Transverse colon (tissue), 4 donors: ENCODE measurements around the gene MARCHF3. TPM values are rescaled to one million over a fixed set of nuclear protein-coding genes. Genes with fewer than 3 reads are reported as not detected.

Experiments
- DNase-seq: peaks from one replicate; pipeline ENCODE4 v3.0.0-alpha.2; 2019
- H3K27ac ChIP-seq, 4 donors: fragments of 200-600 bp; sonication (generic); 2 replicates each; pipeline ENCODE4 v1.5.1; 2016 to 2018; ENCODE audit warnings: inconsistent platforms in 4 of 4
- H3K27me3 ChIP-seq: fragments of 200-600 bp; sonication (generic); 2 replicates; pipeline ENCODE4 v1.5.1; 2017; ENCODE audit warnings: inconsistent platforms
- H3K36me3 ChIP-seq, 4 donors: fragments of 200-600 bp; sonication (generic); 2 replicates each; pipeline ENCODE4 v1.5.1; 2017 to 2019; ENCODE audit warnings: inconsistent platforms in 4 of 4
- H3K4me1 ChIP-seq, 4 donors: fragments of 200-600 bp; sonication (generic); 2 replicates each; pipeline ENCODE4 v1.5.1; 2017 to 2020; ENCODE audit warnings: inconsistent platforms in 4 of 4
- H3K4me3 ChIP-seq, 4 donors: fragments of 200-600 bp; sonication (generic); 1 replicate in 1 of 4; 2 replicates in 3 of 4; pipeline versions ENCODE4 v1.5.1 to v1.6.1; 2017 to 2019; ENCODE audit warnings: inconsistent platforms in 4 of 4
- H3K9me3 ChIP-seq, 2 donors: fragments of 200-600 bp; sonication (generic); 2 replicates each; pipeline ENCODE4 v1.5.1; 2017 to 2019; ENCODE audit warnings: inconsistent platforms in 2 of 2
- EP300 ChIP-seq: sonication (generic); formaldehyde crosslinking; IDR thresholded peaks from one replicate; pipeline ENCODE4 v1.6.1; 2017; ENCODE audit warnings: antibody characterized with exemption, low read depth
- POLR2A ChIP-seq: fragments of 450-650 bp; IDR thresholded peaks from one replicate; pipeline ENCODE4 v1.6.1; 2016; ENCODE audit warnings: antibody characterized with exemption, mild to moderate bottlenecking, moderate library complexity
- POLR2AphosphoS5 ChIP-seq, 3 donors: sonication (generic); formaldehyde crosslinking; IDR thresholded peaks; one replicate each; pipeline ENCODE4 v1.6.1; 2016; ENCODE audit warnings: antibody characterized with exemption in 3 of 3
- WGBS, 2 donors: methylation state at CpG; one replicate each; pipeline ENCODE4 v1.1.5; 2018; ENCODE audit warnings: low coverage in 1 of 2; 5-methylcytosine and 5-hydroxymethylcytosine counted together
- in situ Hi-C, 4 donors: fragments of 200-750 bp; cut with MboI; loops; one replicate each; pipeline versions ENCODE4 v1.15.0 to v1.15.1; 2017; ENCODE audit warnings: low sequenced_read_pairs in 3 of 4, low pct_ligation_motif_present in 1 of 4, low pct_unique_long_range_greater_than_20kb in 1 of 4
- intact Hi-C: fragments of 100-400 bp; cut with DNase I; formaldehyde crosslinking; loops from one replicate; pipeline ENCODE4 v1.15.1; 2023; ENCODE audit warnings: low total_unique reads
- total RNA-seq, 4 donors: library from RNA; depleted of rRNA; stranded (reverse); fragments of >200 nt; gene quantifications; one replicate each; pipeline ENCODE4 v1.1.0, GENCODE V29; 2016
- TF ChIP-seq, protein P1 (sequence below), 5 experiments: fragments of 200-600 bp in 3 of 5; fragments of 450-650 bp in 2 of 5; sonication (generic) in 3 of 5; IDR thresholded peaks; 1 replicate in 2 of 5; 2 replicates in 3 of 5; pipeline ENCODE4 v1.5.1; 2016 to 2017; ENCODE audit warnings: antibody characterized with exemption in 5 of 5, inconsistent platforms in 3 of 5, mild to moderate bottlenecking in 2 of 5, moderate library complexity in 1 of 5

Gene MARCHF3
- total RNA-seq, 4 donors from 2014 or later: 20.3 to 29.6 (median 23.0) TPM

DNA sequence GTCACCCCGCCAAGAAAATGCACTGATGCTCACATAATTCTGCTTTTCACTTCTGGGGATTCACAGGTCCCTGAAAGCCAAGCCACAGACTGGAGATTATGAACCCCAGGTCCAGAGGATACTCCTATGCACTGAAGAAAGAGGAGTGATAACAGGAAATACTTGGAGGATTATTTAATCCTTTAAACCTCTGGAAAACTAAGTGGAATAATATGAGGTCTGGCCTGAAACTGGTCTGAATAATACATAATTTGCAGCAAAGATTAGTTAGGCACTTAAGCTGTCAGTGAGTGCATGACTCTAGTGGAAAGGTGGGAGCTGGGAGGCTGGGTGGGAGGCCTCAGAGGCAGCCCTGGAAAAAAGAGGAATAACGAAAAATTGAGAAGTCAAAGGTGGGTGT is 45.7 kb downstream of the MARCHF3 start:
- WGBS, 2 donors: 86% methylated on average over 2 of the region's 2 CpGs; no CpG with 5 or more reads in 1 of the 2 donors
- no peak overlapping the region for H3K4me3 ChIP-seq
- peaks cover 0 to 5% (median 0%) of the 10 kb centered on the region in 4 donors for H3K4me1 ChIP-seq
- in situ Hi-C loops: no loop called here
- no peaks in the 10 kb centered on the region for H3K36me3 ChIP-seq
- intact Hi-C loops: no loop called here
- no peaks in the 10 kb centered on the region for H3K9me3 ChIP-seq
- no peak for DNase-seq
- H3K27me3 ChIP-seq: no peaks in the 10 kb centered on the region
- no peak overlapping the region for H3K27ac ChIP-seq
- TF ChIP-seq POLR2AphosphoS5 (IDR thresholded peaks at IDR 0.05) (no peak), EP300 (no peak), POLR2A (no peak)
- TF ChIP-seq, protein P1, sequence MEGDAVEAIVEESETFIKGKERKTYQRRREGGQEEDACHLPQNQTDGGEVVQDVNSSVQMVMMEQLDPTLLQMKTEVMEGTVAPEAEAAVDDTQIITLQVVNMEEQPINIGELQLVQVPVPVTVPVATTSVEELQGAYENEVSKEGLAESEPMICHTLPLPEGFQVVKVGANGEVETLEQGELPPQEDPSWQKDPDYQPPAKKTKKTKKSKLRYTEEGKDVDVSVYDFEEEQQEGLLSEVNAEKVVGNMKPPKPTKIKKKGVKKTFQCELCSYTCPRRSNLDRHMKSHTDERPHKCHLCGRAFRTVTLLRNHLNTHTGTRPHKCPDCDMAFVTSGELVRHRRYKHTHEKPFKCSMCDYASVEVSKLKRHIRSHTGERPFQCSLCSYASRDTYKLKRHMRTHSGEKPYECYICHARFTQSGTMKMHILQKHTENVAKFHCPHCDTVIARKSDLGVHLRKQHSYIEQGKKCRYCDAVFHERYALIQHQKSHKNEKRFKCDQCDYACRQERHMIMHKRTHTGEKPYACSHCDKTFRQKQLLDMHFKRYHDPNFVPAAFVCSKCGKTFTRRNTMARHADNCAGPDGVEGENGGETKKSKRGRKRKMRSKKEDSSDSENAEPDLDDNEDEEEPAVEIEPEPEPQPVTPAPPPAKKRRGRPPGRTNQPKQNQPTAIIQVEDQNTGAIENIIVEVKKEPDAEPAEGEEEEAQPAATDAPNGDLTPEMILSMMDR (IDR thresholded peaks at IDR 0.05): no peak

DNA sequence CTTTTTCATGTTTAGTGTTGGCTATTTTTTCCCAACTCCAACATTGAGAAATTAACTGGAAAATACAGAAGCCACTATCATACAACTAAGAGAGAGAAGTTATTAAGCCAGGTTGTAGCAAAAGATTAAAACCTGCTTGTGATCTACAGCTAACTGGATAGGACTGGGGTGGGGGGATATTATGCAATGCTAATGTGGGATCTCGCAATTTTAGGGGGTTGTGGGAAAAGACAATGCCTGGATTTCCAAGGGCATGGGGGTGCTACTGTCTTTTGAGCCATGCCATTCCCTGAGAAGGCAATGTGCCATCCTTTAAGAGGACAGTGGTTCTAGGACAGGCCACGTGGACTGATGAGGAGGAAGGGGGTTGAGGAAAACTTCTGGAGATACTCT is 46.5 kb downstream of the MARCHF3 start:
- Histone ChIP-seq H3K27ac (no peak overlapping the region), H3K9me3 (no peaks in the 10 kb centered on the region), H3K27me3 (no peaks in the 10 kb centered on the region), H3K36me3 (no peaks in the 10 kb centered on the region), H3K4me1 (peaks cover 0 to 5% (median 0%) of the 10 kb centered on the region in 4 donors), H3K4me3 (no peak overlapping the region)
- WGBS, 2 donors: 79 to 92% methylated on average over 2 of the region's 2 CpGs
- no peak for DNase-seq
- in situ Hi-C loops (no loop called here), intact Hi-C loops (no loop called here)
- TF ChIP-seq EP300 (no peak), POLR2A (no peak), POLR2AphosphoS5 (IDR thresholded peaks at IDR 0.05) (no peak)
- TF ChIP-seq, protein P1 (IDR thresholded peaks at IDR 0.05): no peak

DNA sequence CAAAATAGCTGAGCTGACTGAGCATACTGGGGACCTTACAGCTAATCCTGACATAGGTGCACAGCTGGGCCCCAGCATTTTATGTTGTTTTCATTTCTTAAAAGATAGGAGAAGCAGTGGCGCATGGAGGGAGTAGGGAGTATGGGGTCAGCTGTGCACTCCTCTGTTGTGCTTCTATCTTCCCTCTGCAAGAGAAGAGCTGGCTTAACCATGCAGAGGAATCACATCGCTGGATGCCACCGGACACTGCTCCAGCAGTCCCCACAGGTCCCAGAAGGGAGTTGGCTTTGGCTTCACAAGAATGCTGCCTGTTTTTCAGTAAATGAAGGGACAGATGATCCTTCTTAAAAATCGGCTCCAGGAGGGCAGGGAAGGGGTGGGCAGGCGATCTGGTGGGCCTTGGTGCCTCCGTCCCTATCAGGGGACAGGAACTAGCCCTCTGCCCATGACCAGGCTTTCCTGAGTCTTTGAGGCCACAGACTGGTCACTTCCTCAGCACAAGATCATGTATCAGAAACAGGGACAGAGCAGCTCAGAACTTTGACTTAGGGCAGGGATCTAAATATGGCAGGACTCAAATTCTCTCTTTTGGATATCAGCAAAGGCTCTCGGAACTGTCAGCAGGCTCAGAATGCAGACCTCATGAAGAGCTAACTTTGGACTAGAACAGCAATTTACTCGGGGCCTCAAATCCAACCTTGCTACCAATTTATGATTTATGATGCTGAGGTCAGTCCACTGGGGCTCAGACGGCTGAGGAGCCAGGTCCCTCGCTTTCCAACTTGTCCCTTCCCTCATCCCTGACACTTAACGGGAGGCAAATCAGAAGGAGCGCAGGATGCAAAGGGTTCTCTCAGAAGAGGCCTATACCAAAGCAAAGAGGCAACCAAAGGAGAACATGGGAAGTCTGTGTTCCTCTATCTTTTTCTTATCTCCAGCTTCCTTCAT is 47.2 kb downstream of the MARCHF3 start:
- in situ Hi-C loops: no loop called here
- intact Hi-C loops: no loop called here
- H3K4me3 ChIP-seq: no peak overlapping the region
- no peaks in the 10 kb centered on the region for H3K4me1 ChIP-seq
- H3K27me3 ChIP-seq: no peaks in the 10 kb centered on the region
- WGBS, 2 donors: 90 to 93% methylated on average over 5 to 12 of the region's 12 CpGs
- no peaks in the 10 kb centered on the region for H3K9me3 ChIP-seq
- DNase-seq: no peak
- no peak overlapping the region for H3K27ac ChIP-seq
- TF ChIP-seq EP300: no peak
- TF ChIP-seq, protein P1 (IDR thresholded peaks at IDR 0.05): no peak
- TF ChIP-seq POLR2A: no peak
- no peak for TF ChIP-seq POLR2AphosphoS5 (IDR thresholded peaks at IDR 0.05)
- H3K36me3 ChIP-seq: no peaks in the 10 kb centered on the region

DNA sequence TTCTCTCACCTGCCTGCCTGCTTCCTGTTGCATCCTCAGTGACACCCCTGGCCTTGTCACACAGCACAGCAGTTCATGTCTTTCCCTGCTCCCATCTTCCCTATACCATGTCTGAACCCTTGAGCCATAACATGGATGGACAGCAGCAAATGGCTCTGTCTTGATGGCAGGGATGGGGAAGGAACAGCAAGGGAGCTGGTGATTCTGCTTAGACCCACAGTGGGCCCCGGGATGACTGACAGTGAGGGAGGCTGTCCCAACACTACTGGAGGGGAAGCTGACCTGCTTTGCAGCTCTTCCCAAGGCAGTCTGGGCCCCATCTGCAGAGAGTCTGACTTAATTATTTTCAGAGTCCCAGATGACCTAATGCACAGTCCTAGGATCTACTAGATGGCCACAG is 48.2 kb downstream of the MARCHF3 start:
- Histone ChIP-seq H3K27ac (no peak overlapping the region), H3K9me3 (no peaks in the 10 kb centered on the region), H3K4me3 (no peak overlapping the region), H3K4me1 (no peaks in the 10 kb centered on the region), H3K27me3 (no peaks in the 10 kb centered on the region), H3K36me3 (no peaks in the 10 kb centered on the region)
- in situ Hi-C loops (no loop called here), intact Hi-C loops (no loop called here)
- 86% methylated on average over 1 of the region's 1 CpG; no CpG with 5 or more reads in 1 of the 2 donors for WGBS, 2 donors
- no peak for DNase-seq
- TF ChIP-seq, protein P1 (IDR thresholded peaks at IDR 0.05): no peak
- no peak for TF ChIP-seq POLR2AphosphoS5 (IDR thresholded peaks at IDR 0.05)
- TF ChIP-seq EP300: no peak
- TF ChIP-seq POLR2A: no peak
